ENCODE data around the gene SMIM34.
"Not testable (repeated sequence)": the region's sequence is repeated elsewhere in the genome, so short reads cannot be mapped to it uniquely, and the experiment has no call there.

SMIM34 gene

GRCh38 chr21:34374940-34375618 lies 48.7 kb downstream of the SMIM34 start, which contains the start of gene SMIM11:
TSS of gene SMIM11 (plus strand) at chr21:34375507. CDS start at chr21:34379505, 3,998 bp downstream.
- DNase-seq (ENCODE audit: low spot score): not testable (repeated sequence)
- peak; percentile 69 for FAIRE-seq

- DNase-seq (ENCODE audit: low spot score); FAIRE-seq: not testable (repeated sequence)
Observed at GRCh38 chr21:34374462-34374861, 49.3 kb downstream of the SMIM34 start.

- no peak for FAIRE-seq
- no peak for DNase-seq (ENCODE audit: low spot score)
Observed at GRCh38 chr21:34372321-34372720, 51.4 kb downstream of the SMIM34 start.

- FAIRE-seq: no peak
- DNase-seq (ENCODE audit: low spot score): no peak
Observed at GRCh38 chr21:34369741-34370140, 54.0 kb downstream of the SMIM34 start.
